Head of caudate nucleus (tissue), 42 donors: ENCODE results near the gene FAM47E.

Experiments used
- DNase-seq, 42 donors: peaks; one replicate each; pipeline versions ENCODE4 v3.0.0 to v3.0.0-alpha.2; 2020 to 2021; ENCODE audit warnings: mixed read lengths in 7 of 42
- intact Hi-C: fragments of 100-400 bp; cut with DNase I; formaldehyde crosslinking; loops from one replicate; pipeline ENCODE4 v1.15.0; 2022

FAM47E gene

GRCh38 chr4:76310683-76311082, 59.2 kb downstream of the FAM47E start:
- intact Hi-C loops: no loop called here
- DNase-seq: no peak

- no peak for DNase-seq
- intact Hi-C loops: no loop called here
Measured at GRCh38 chr4:76311896-76312331, 60.4 kb downstream of the FAM47E start.

- intact Hi-C loops: no loop called here
- DNase-seq: no peak
Measured at GRCh38 chr4:76312457-76312856, 60.9 kb downstream of the FAM47E start.

- DNase-seq: no peak
- intact Hi-C loops: no loop called here
Measured at GRCh38 chr4:76313547-76313946, 62.0 kb downstream of the FAM47E start.

- DNase-seq: no peak
- intact Hi-C loops: no loop called here
Measured at GRCh38 chr4:76315267-76315918, 63.9 kb downstream of the FAM47E start.

- intact Hi-C loops: no loop called here
- DNase-seq: no peak
Measured at GRCh38 chr4:76316131-76316530, 64.6 kb downstream of the FAM47E start.

GRCh38 chr4:76322236-76322635, 70.7 kb downstream of the FAM47E start:
- DNase-seq: no peak
- intact Hi-C loops: no loop called here

- DNase-seq: no peak
- intact Hi-C loops: no loop called here
Measured at GRCh38 chr4:76325072-76325471, 73.6 kb downstream of the FAM47E start.

- intact Hi-C loops: no loop called here
Measured at GRCh38 chr4:76326515-76326914, 75.0 kb downstream of the FAM47E start.

More at GRCh38 chr4:76326515-76326914, 75.0 kb downstream of the FAM47E start:
- DNase-seq: no peak
